ENCODE data around the gene TRHDE.

DNA sequence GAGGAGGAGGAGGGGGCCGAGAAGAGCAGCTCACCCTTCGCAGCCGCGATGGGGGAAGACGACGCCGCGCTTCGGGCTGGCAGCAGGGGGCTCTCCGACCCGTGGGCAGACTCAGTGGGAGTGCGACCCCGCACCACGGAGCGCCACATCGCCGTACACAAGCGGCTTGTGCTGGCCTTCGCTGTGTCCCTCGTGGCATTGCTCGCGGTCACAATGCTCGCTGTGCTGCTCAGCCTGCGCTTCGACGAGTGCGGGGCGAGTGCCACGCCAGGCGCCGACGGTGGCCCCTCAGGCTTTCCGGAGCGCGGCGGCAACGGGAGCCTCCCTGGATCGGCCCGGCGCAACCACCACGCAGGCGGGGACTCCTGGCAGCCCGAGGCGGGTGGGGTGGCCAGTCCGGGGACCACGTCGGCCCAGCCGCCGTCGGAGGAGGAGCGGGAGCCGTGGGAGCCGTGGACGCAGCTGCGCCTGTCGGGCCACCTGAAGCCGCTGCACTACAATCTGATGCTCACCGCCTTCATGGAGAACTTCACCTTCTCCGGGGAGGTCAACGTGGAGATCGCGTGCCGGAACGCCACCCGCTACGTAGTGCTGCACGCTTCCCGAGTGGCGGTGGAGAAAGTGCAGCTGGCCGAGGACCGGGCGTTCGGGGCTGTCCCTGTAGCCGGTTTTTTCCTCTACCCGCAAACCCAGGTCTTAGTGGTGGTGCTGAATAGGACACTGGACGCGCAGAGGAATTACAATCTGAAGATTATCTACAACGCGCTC, 745 bp downstream of the TRHDE start:
- no peak for TF ChIP-seq POLR2A (IDR thresholded peaks at IDR 0.05)
- TF ChIP-seq CTCF (IDR thresholded peaks at IDR 0.05), result no peak
